Left lung (tissue), 10 donors: ENCODE data around the gene ITGB1. TPM values are rescaled to one million over a fixed set of nuclear protein-coding genes. Genes with fewer than 3 reads are reported as not detected.
"Not testable (repeated sequence)": the region's sequence is repeated elsewhere in the genome, so short reads cannot be mapped to it uniquely, and the experiment has no call there.

ENCODE experiments used
- ATAC-seq: fragments of 200-7000 bp; cut with Tn5 transposase; one replicate; pipeline ENCODE4 v1.9.1; 2020; ENCODE audit warnings: moderate library complexity
- DNase-seq, 4 donors: peaks; one replicate each; pipeline ENCODE4 v3.0.0-alpha.2; 2013 to 2020
- H3K27ac ChIP-seq, 2 donors: fragments of 200-600 bp; sonication (generic) in 1 of 2; one replicate each; pipeline versions ENCODE4 v1.5.0 to v1.8.0; 2020 to 2021
- H3K27me3 ChIP-seq, 2 donors: fragments of 200-600 bp; sonication (generic) in 1 of 2; one replicate each; pipeline versions ENCODE4 v1.5.0 to v1.8.0; 2020 to 2021
- H3K36me3 ChIP-seq, 2 donors: fragments of 200-600 bp; sonication (generic) in 1 of 2; one replicate each; pipeline versions ENCODE4 v1.5.0 to v1.8.0; 2020 to 2021
- H3K4me1 ChIP-seq, 2 donors: fragments of 200-600 bp; one replicate each; pipeline ENCODE4 v1.8.0; 2021
- H3K4me3 ChIP-seq, 2 donors: fragments of 200-600 bp; sonication (generic) in 1 of 2; one replicate each; pipeline versions ENCODE4 v1.5.0 to v1.8.0; 2020 to 2021; ENCODE audit warnings: mild to moderate bottlenecking in 1 of 2
- H3K9me3 ChIP-seq, 2 donors: fragments of 200-600 bp; sonication (generic) in 1 of 2; one replicate each; pipeline versions ENCODE4 v1.5.0 to v1.8.0; 2020 to 2021
- intact Hi-C, 2 donors: fragments of 100-400 bp; cut with DNase I; formaldehyde crosslinking; loops; one replicate each; pipeline versions ENCODE4 v1.11.2 to v1.14.2; 2022
- polyA plus RNA-seq, 6 donors: library from polyadenylated mRNA; unstranded; fragments of 120-200 nt; gene quantifications; one replicate each; pipeline ENCODE4 v1.2.1, GENCODE V29; 2013; ENCODE audit not compliant: insufficient read length in 6 of 6
- total RNA-seq, 2 donors: library from RNA; stranded (reverse); fragmentation: NEBNext Ultra II Directional; extraction: Animal tissue kit (Norgen Biotek cat#: 25700); gene quantifications; one replicate each; pipeline ENCODE4 v1.2.1, GENCODE V29; 2021
- TF ChIP-seq, protein P1 (sequence below), 2 donors: fragments of 200-600 bp; sonication (generic) in 1 of 2; IDR thresholded peaks; one replicate each; pipeline versions ENCODE4 v1.5.0 to v1.8.0; 2021; ENCODE audit warnings: antibody characterized with exemption in 2 of 2
- donor health status: DM: no; HTN: yes; CAD: no.
- donor health status: DM: no; HTN: no; CAD: no.

Gene ITGB1
- total and polyA plus RNA-seq, 8 donors: 460 to 642 (median 504) TPM

DNA sequence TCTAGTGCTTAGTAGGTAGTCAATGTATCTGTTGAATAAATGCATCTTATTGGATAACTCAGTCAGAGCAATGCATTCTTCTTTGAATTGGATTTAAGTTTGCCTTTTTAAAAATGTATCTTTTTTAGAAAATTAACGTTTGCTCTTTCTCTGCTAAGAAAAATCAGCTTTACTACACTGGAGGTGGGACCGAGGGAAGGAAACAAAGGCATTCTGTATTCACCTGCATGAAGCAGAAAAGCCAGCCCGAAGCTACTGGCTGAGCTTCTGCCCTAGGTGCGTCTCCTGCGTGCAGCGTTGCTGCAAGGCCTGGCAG lies 22.2 kb upstream of the ITGB1 start:
- no peak for DNase-seq
- intact Hi-C loops: no loop called here
- H3K4me1 ChIP-seq: peaks cover 14 to 47% of the 10 kb centered on the region in 2 donors
- no peak for ATAC-seq
- TF ChIP-seq, protein P1, sequence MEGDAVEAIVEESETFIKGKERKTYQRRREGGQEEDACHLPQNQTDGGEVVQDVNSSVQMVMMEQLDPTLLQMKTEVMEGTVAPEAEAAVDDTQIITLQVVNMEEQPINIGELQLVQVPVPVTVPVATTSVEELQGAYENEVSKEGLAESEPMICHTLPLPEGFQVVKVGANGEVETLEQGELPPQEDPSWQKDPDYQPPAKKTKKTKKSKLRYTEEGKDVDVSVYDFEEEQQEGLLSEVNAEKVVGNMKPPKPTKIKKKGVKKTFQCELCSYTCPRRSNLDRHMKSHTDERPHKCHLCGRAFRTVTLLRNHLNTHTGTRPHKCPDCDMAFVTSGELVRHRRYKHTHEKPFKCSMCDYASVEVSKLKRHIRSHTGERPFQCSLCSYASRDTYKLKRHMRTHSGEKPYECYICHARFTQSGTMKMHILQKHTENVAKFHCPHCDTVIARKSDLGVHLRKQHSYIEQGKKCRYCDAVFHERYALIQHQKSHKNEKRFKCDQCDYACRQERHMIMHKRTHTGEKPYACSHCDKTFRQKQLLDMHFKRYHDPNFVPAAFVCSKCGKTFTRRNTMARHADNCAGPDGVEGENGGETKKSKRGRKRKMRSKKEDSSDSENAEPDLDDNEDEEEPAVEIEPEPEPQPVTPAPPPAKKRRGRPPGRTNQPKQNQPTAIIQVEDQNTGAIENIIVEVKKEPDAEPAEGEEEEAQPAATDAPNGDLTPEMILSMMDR (IDR thresholded peaks at IDR 0.05): no peak
- no peaks in the 10 kb centered on the region for H3K36me3 ChIP-seq
- H3K27me3 ChIP-seq: no peaks in the 10 kb centered on the region
- peak overlapping the region; percentile 88 to 90 for H3K27ac ChIP-seq
- H3K9me3 ChIP-seq: no peaks in the 10 kb centered on the region
- peak overlapping the region; percentile 44 to 46 for H3K4me3 ChIP-seq

DNA sequence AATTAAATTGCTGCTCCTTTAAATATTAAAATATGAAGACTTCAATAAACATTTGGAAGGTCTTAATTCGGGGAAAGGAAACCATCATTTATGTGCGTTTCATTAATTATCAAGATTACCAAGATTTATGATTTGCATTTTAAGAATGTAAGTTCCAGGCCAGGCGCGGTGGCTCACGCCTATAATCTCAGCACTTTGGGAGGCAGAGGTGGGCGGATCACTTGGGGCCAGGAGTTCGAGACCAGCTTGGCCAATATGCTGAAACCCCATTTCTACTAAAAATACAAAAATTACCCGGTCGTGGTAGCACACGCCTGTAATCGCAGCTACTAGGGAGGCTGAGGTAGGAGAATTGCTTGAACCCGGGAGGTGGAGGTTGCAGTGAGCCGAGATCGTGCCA lies 21.7 kb upstream of the ITGB1 start:
- H3K4me3 ChIP-seq, ATAC-seq, H3K27me3 ChIP-seq, intact Hi-C loops, H3K9me3 ChIP-seq, DNase-seq, H3K36me3 ChIP-seq: not testable (repeated sequence)
- Histone ChIP-seq H3K4me1 (peaks cover 13 to 44% of the 10 kb centered on the region in 2 donors), H3K27ac (peak overlapping the region in 1 of 2 donors; percentile 88)

- intact Hi-C loops: no loop called here
- peaks cover 13 to 41% of the 10 kb centered on the region in 2 donors for H3K4me1 ChIP-seq
- H3K4me3 ChIP-seq: no peak overlapping the region
- no peaks in the 10 kb centered on the region for H3K9me3 ChIP-seq
- no peak for ATAC-seq
- TF ChIP-seq, protein P1 (IDR thresholded peaks at IDR 0.05): no peak
- no peak for DNase-seq
- H3K27me3 ChIP-seq: no peaks in the 10 kb centered on the region
- H3K27ac ChIP-seq: no peak overlapping the region
- H3K36me3 ChIP-seq: no peaks in the 10 kb centered on the region
Observed at GRCh38 chr10:32979041-32979440, 21.0 kb upstream of the ITGB1 start.

DNA sequence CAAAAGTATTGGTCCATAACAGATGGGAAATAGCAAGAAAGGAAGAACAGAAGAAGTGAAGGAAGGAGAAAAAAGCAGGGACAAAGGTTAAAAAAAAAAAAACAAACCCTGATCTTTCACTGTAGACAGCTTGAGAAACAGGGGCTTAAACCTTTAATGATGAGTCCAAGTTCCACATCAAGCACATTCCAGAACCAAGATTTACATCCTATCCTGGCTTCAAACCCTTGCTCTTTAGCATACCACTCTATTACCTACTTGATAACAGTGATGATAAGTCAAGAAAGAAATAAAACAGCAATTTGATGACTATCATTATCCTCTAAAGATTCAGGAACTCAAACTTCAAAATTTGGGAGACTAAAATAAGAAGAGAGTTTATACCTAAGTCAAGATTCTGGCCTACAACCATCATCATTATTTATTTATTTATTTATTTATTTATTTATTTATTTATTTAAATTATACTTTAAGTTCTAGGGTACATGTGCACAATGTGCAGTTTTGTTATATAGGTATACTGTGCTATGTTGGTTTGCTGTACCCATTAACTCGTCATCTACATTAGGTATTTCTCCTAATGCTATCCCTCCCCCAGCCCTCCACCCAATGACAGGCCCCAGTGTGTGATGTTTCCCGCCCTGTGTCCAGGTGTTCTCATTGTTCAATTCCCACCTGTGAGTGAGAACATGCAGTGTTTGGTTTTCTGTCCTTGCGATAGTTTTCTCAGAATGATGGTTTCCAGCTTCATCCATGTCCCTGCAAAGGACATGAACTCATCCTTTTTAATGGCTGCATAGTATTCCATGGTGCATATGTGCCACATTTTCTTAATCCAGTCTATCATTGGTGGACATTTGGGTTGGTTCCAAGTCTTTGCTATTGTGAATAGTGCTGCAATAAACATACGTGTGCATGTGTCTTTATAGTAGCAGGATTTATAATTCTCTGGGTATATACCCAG lies 20.1 kb upstream of the ITGB1 start:
- H3K4me3 ChIP-seq, H3K36me3 ChIP-seq, H3K9me3 ChIP-seq, H3K27me3 ChIP-seq, DNase-seq, intact Hi-C loops, ATAC-seq, H3K27ac ChIP-seq: not testable (repeated sequence)
- peaks cover 8 to 32% of the 10 kb centered on the region in 2 donors for H3K4me1 ChIP-seq

DNA sequence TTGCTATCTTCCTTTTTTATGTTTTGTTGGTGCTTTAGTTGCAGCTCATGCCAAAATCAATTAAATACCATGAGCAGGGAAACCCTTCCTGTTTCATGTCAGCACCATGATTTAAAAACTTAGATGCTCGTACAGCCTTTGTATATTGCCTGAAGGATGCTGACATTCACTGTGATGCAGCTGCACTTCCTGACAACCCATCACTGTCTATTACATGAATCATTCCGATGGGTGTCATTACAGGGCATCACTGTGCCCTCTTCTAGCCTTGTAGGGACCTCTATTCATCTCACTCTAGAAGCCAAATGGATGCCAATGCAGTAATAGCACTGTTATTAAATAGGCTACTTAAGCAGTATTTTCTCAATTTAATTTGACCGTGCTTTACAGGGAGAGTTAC lies 18.3 kb upstream of the ITGB1 start:
- H3K9me3 ChIP-seq: no peaks in the 10 kb centered on the region
- H3K4me1 ChIP-seq: peaks cover 0 to 21% of the 10 kb centered on the region in 2 donors
- TF ChIP-seq, protein P1 (IDR thresholded peaks at IDR 0.05): no peak
- H3K27ac ChIP-seq: no peak overlapping the region
- DNase-seq: no peak
- intact Hi-C loops: no loop called here
- ATAC-seq: no peak
- no peaks in the 10 kb centered on the region for H3K36me3 ChIP-seq
- H3K4me3 ChIP-seq: no peak overlapping the region
- no peaks in the 10 kb centered on the region for H3K27me3 ChIP-seq

DNA sequence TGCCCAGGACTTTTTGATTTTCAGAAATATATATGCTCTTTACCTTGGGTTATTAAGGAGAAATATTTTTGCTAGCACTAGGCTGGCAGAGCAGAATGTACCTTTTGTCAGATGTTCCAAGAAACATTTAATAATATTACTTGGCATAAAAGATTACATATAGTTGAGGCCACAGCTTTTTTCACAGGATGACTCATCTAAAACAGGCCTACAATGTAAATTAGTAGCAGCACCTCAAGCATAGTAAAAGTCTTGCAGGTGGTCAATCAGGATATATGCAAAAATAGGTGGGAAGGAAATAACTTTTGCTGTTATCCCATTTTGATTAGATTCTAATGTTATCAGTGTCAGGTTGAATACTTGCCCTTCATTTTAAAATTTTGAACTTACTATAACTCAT lies 14.9 kb upstream of the ITGB1 start:
- H3K27me3 ChIP-seq: no peaks in the 10 kb centered on the region
- no peak overlapping the region for H3K4me3 ChIP-seq
- intact Hi-C loops: no loop called here
- TF ChIP-seq, protein P1 (IDR thresholded peaks at IDR 0.05): no peak
- H3K36me3 ChIP-seq: no peaks in the 10 kb centered on the region
- ATAC-seq (peak; percentile 31), DNase-seq (no peak)
- H3K27ac ChIP-seq: no peak overlapping the region
- H3K4me1 ChIP-seq: peaks cover 0 to 6% of the 10 kb centered on the region in 2 donors
- no peaks in the 10 kb centered on the region for H3K9me3 ChIP-seq
